K562 (cell line): ENCODE results near the gene CROCC2. TPM values are rescaled to one million over a fixed set of nuclear protein-coding genes. Genes with fewer than 3 reads are reported as not detected.

Source experiments
- BHLHE40 ChIP-seq: IDR thresholded peaks from 2 replicates; pipeline ENCODE4 v1.6.1; 2011; ENCODE audit warnings: low read length, improper control_type of control experiment
- DPF2 ChIP-seq: fragments of 450-650 bp; IDR thresholded peaks from 2 replicates; pipeline ENCODE4 v1.6.1; 2016
- E2F6 ChIP-seq, 2 experiments: IDR thresholded peaks; 2 replicates each; pipeline ENCODE4 v1.6.1; 2011; ENCODE audit warnings: borderline replicate concordance in 1 of 2, control low read depth in 1 of 2, low read depth in 1 of 2, low read length in 1 of 2, mild to moderate bottlenecking in 1 of 2, mixed read lengths in 1 of 2, moderate library complexity in 1 of 2; ENCODE audit not compliant: insufficient read depth in 1 of 2, insufficient read length in 1 of 2, poor library complexity in 1 of 2, severe bottlenecking in 1 of 2; ENCODE audit errors: extremely low read depth in 1 of 2
- ELK1 ChIP-seq: sonication (generic); formaldehyde crosslinking; IDR thresholded peaks from 2 replicates; pipeline ENCODE4 v1.8.1; 2022; ENCODE audit warnings: missing genetic modification reagents
- GTF2E2 ChIP-seq: fragments of 200-800 bp; sonication (Bioruptor generic); IDR thresholded peaks from 2 replicates; pipeline ENCODE4 v1.6.1; 2016; ENCODE audit warnings: missing genetic modification characterization, missing compliant biosample characterization
- HNRNPK ChIP-seq: fragments of 200-400 bp; formaldehyde crosslinking; IDR thresholded peaks from one replicate; pipeline ENCODE4 v1.6.1; 2018; ENCODE audit warnings: mild to moderate bottlenecking, low read depth, low read length; ENCODE audit not compliant: poor library complexity, severe bottlenecking
- ZBTB11 ChIP-seq, 3 experiments: fragments of 200-800 bp in 1 of 3; fragments of 250-450 bp in 1 of 3; fragments of 450-650 bp in 1 of 3; sonication (Bioruptor Pico) in 1 of 3; sonication (Bioruptor generic) in 1 of 3; formaldehyde crosslinking in 1 of 3; IDR thresholded peaks; 2 replicates each; pipeline versions ENCODE4 v1.6.1 to v1.8.0; 2016 to 2022; ENCODE audit warnings: mild to moderate bottlenecking in 2 of 3, missing genetic modification characterization in 2 of 3, missing compliant biosample characterization in 1 of 3, moderate library complexity in 1 of 3
- ZBTB40 ChIP-seq, 2 experiments: fragments of 450-650 bp in 1 of 2; sonication (generic) in 1 of 2; formaldehyde crosslinking in 1 of 2; IDR thresholded peaks; 2 replicates each; pipeline versions ENCODE4 v1.7.1 to v1.9.0; 2016 to 2022; ENCODE audit warnings: inconsistent platforms in 1 of 2, mild to moderate bottlenecking in 1 of 2, missing genetic modification reagents in 1 of 2
- ZNF695 ChIP-seq: fragments of 450-650 bp; formaldehyde crosslinking; IDR thresholded peaks from 2 replicates; pipeline ENCODE4 v1.4.0; 2020; ENCODE audit warnings: mild to moderate bottlenecking, moderate library complexity
- polyA plus RNA-seq, 8 experiments: library from polyadenylated mRNA; depleted of rRNA in 4 of 8; stranded (reverse) in 5 of 8; unstranded in 3 of 8; fragments of >200 nt; fragmentation: Nextera tagmentation in 2 of 8; fragmentation: Illumina TruSeq in 1 of 8; extraction: Ambion mirVana in 2 of 8; extraction: Trizol in 1 of 8; gene quantifications; 2 replicates each; pipeline versions ENCODE4 v1.2.1 to v1.2.3, GENCODE V29; 2011 to 2014; ENCODE audit warnings: inconsistent platforms in 1 of 8, missing spikeins in 1 of 8
- total RNA-seq, 7 experiments: library from RNA; depleted of rRNA in 6 of 7; stranded (reverse); fragments of >200 nt in 6 of 7; fragmentation: Illumina TruSeq in 2 of 7; extraction: Trizol in 2 of 7; gene quantifications; 2 replicates each; pipeline versions ENCODE4 v1.2.1 to v1.2.3, GENCODE V29; 2011 to 2021; ENCODE audit warnings: low replicate concordance in 1 of 7

Gene CROCC2
- total and polyA plus RNA-seq, 9 of the 15 experiments (the other 6 are each of a cell fraction or from before 2014, with no cell fraction given) = not detected

GRCh38 chr2:240964704-240965295, 58.7 kb downstream of the CROCC2 start (continued):
- no peak for TF ChIP-seq ELK1 (CRISPR knock-in tag)
- TF ChIP-seq ZBTB11 (CRISPR knock-in tag; IDR thresholded peaks at IDR 0.05) = peak in 2 of 3 experiments; percentile 70 to 91; a peak in 4 of 6 replicates
- no peak for TF ChIP-seq ZNF695 (CRISPR knock-in tag)
- no peak for TF ChIP-seq E2F6 (IDR thresholded peaks at IDR 0.05; ENCODE audit: borderline replicate concordance in 1 of 2, extremely low read depth in 1 of 2, insufficient read depth in 1 of 2, insufficient read length in 1 of 2, low read depth in 1 of 2, low read length in 1 of 2, poor library complexity in 1 of 2, severe bottlenecking in 1 of 2)
- no peak for TF ChIP-seq GTF2E2 (tag)
- no peak for TF ChIP-seq DPF2
- no peak for TF ChIP-seq HNRNPK
- TF ChIP-seq ZBTB40 (IDR thresholded peaks at IDR 0.05) = peak; percentile 83
- TF ChIP-seq ZBTB40 (CRISPR knock-in tag; IDR thresholded peaks at IDR 0.05) = no peak
- TF ChIP-seq BHLHE40 = no peak
